HepG2 (cell line): ENCODE results near the gene TMEM253. TPM values are rescaled to one million over a fixed set of nuclear protein-coding genes. Genes with fewer than 3 reads are reported as not detected.

ENCODE experiments used
- AFF4 ChIP-seq: sonication (generic); formaldehyde crosslinking; IDR thresholded peaks from 2 replicates; pipeline ENCODE4 v1.4.0; 2020; ENCODE audit warnings: missing genetic modification reagents
- CBX1 ChIP-seq: IDR thresholded peaks from one replicate; pipeline ENCODE4 v1.6.1; 2016; ENCODE audit warnings: antibody characterized with exemption, low read depth
- CSRNP1 ChIP-seq: sonication (generic); formaldehyde crosslinking; IDR thresholded peaks from 2 replicates; pipeline ENCODE4 v1.8.1; 2023; ENCODE audit warnings: mild to moderate bottlenecking, missing genetic modification reagents
- DZIP1 ChIP-seq: sonication (generic); formaldehyde crosslinking; IDR thresholded peaks from 2 replicates; pipeline ENCODE4 v1.5.0; 2020; ENCODE audit warnings: mild to moderate bottlenecking, missing genetic modification reagents
- ELK4 ChIP-seq: sonication (generic); formaldehyde crosslinking; IDR thresholded peaks from 2 replicates; pipeline ENCODE4 v1.9.0; 2021; ENCODE audit warnings: missing genetic modification reagents, borderline replicate concordance
- HDAC1 ChIP-seq: sonication (generic); formaldehyde crosslinking; IDR thresholded peaks from 2 replicates; pipeline ENCODE4 v1.5.1; 2020; ENCODE audit warnings: mild to moderate bottlenecking, missing genetic modification reagents
- HIVEP1 ChIP-seq: sonication (generic); formaldehyde crosslinking; IDR thresholded peaks from 2 replicates; pipeline ENCODE4 v1.4.0; 2020; ENCODE audit warnings: mild to moderate bottlenecking, missing genetic modification reagents
- KDM1A ChIP-seq: IDR thresholded peaks from 2 replicates; pipeline ENCODE4 v1.6.1; 2016; ENCODE audit warnings: missing compliant biosample characterization
- LRRFIP1 ChIP-seq: sonication (generic); formaldehyde crosslinking; conservative IDR thresholded peaks from 2 replicates; pipeline ENCODE4 v1.4.0; 2020; ENCODE audit warnings: missing genetic modification reagents
- MED1 ChIP-seq: sonication (generic); formaldehyde crosslinking; IDR thresholded peaks from 2 replicates; pipeline ENCODE4 v1.4.0; 2020; ENCODE audit warnings: missing genetic modification reagents
- NFIC ChIP-seq: IDR thresholded peaks from 2 replicates; pipeline ENCODE4 v1.6.1; 2012; ENCODE audit warnings: mild to moderate bottlenecking, low read length, inconsistent platforms
- PHF21A ChIP-seq: sonication (generic); formaldehyde crosslinking; IDR thresholded peaks from 2 replicates; pipeline ENCODE4 v1.5.0; 2020; ENCODE audit warnings: mild to moderate bottlenecking, missing genetic modification reagents
- RARG ChIP-seq: sonication (generic); formaldehyde crosslinking; IDR thresholded peaks from 2 replicates; pipeline ENCODE4 v1.4.0; 2020; ENCODE audit warnings: low read depth, mild to moderate bottlenecking, missing genetic modification reagents
- SPEN ChIP-seq: sonication (generic); formaldehyde crosslinking; IDR thresholded peaks from 2 replicates; pipeline ENCODE4 v1.5.1; 2020; ENCODE audit warnings: low read depth, mild to moderate bottlenecking, missing genetic modification reagents
- TBX2 ChIP-seq: sonication (generic); formaldehyde crosslinking; IDR thresholded peaks from 2 replicates; pipeline ENCODE4 v1.5.0; 2020; ENCODE audit warnings: missing genetic modification reagents, mild to moderate bottlenecking, borderline replicate concordance
- ZNF34 ChIP-seq: sonication (generic); formaldehyde crosslinking; IDR thresholded peaks from 2 replicates; pipeline ENCODE4 v1.4.0; 2020; ENCODE audit warnings: mild to moderate bottlenecking, missing genetic modification reagents, borderline replicate concordance
- ZNF746 ChIP-seq: sonication (generic); formaldehyde crosslinking; IDR thresholded peaks from 2 replicates; pipeline ENCODE4 v1.8.0; 2022; ENCODE audit warnings: mild to moderate bottlenecking, missing genetic modification reagents
- ZSCAN9 ChIP-seq: IDR thresholded peaks from 2 replicates; pipeline ENCODE4 v1.6.1; 2016; ENCODE audit warnings: borderline replicate concordance
- polyA plus RNA-seq, 8 experiments: library from polyadenylated mRNA; depleted of rRNA in 3 of 8; stranded (reverse) in 7 of 8; unstranded in 1 of 8; fragments of >200 nt; fragmentation: Illumina TruSeq in 4 of 8; extraction: Trizol in 4 of 8; gene quantifications; 2 replicates each; pipeline versions ENCODE4 v1.2.1 to v1.2.3, GENCODE V29; 2011 to 2016; ENCODE audit warnings: low read depth in 4 of 8, missing spikeins in 1 of 8, mixed read lengths in 1 of 8; ENCODE audit not compliant: insufficient read depth in 1 of 8
- total RNA-seq, 5 experiments: library from RNA; depleted of rRNA; stranded (reverse); fragments of >200 nt; fragmentation: Illumina TruSeq; extraction: Trizol; gene quantifications; 2 replicates each; pipeline ENCODE4 v1.2.3, GENCODE V29; 2016; ENCODE audit warnings: low read depth in 1 of 5

Gene TMEM253
- total and polyA plus RNA-seq, 2 of the 13 experiments (the other 11 are each of a cell fraction or from before 2014, with no cell fraction given) = 0.29 to 0.45 TPM

- TF ChIP-seq TBX2 (CRISPR knock-in tag) = 0 out of 2 replicates have a peak, but pooled peaks have one; percentile 19
- no peak for TF ChIP-seq DZIP1 (CRISPR knock-in tag)
- TF ChIP-seq HIVEP1 (CRISPR knock-in tag) = no peak
- no peak for TF ChIP-seq ZNF34 (CRISPR knock-in tag)
- no peak for TF ChIP-seq AFF4 (CRISPR knock-in tag)
- no peak for TF ChIP-seq ZNF746 (CRISPR knock-in tag)
- TF ChIP-seq CBX1 = no peak
- peak; percentile 35; the same call in 1 of the 2 replicates for TF ChIP-seq SPEN (CRISPR knock-in tag)
- no peak for TF ChIP-seq ELK4 (CRISPR knock-in tag)
- TF ChIP-seq HDAC1 (CRISPR knock-in tag) = no peak
- TF ChIP-seq CSRNP1 = no peak
- 0 out of 2 replicates have a peak, but pooled peaks have one; percentile 9 for TF ChIP-seq KDM1A
- no peak; the same call in 1 of the 2 replicates for TF ChIP-seq MED1
- no peak for TF ChIP-seq LRRFIP1 (CRISPR knock-in tag)
- TF ChIP-seq RARG (CRISPR knock-in tag) = no peak
- no peak for TF ChIP-seq ZSCAN9
- no peak for TF ChIP-seq PHF21A
- peak; percentile 6; the same call in 1 of the 2 replicates for TF ChIP-seq NFIC
Measured at GRCh38 chr14:21056520-21057163, 44.2 kb upstream of the TMEM253 start (continued).
